H1 (cell line): ENCODE measurements around the gene HTR3E. TPM values are rescaled to one million over a fixed set of nuclear protein-coding genes. Genes with fewer than 3 reads are reported as not detected.

Experiments used
- CEBPB ChIP-seq: IDR thresholded peaks from 2 replicates; pipeline ENCODE4 v1.6.1; 2012; ENCODE audit warnings: low read depth, low read length
- CTCF ChIP-seq, 3 experiments: IDR thresholded peaks; 1 replicate in 2 of 3; 2 replicates in 1 of 3; pipeline versions ENCODE4 v1.5.1 to v1.6.1; 2011; ENCODE audit warnings: low read length in 3 of 3, mild to moderate bottlenecking in 3 of 3, inconsistent platforms in 2 of 3, low read depth in 1 of 3, moderate library complexity in 1 of 3; ENCODE audit not compliant: insufficient read depth in 1 of 3; ENCODE audit errors: control extremely low read depth in 1 of 3
- SP1 ChIP-seq: IDR thresholded peaks from 2 replicates; pipeline ENCODE4 v1.6.1; 2011; ENCODE audit warnings: low read depth, low read length
- polyA plus RNA-seq, 7 experiments: library from polyadenylated mRNA; depleted of rRNA in 3 of 7; stranded (reverse) in 5 of 7; unstranded in 2 of 7; fragments of >200 nt in 5 of 7; fragments of 200-250 nt in 2 of 7; gene quantifications; 1 replicate in 5 of 7; 2 replicates in 1 of 7; 4 replicates in 1 of 7; pipeline versions ENCODE4 v1.2.1 to v1.2.3, GENCODE V29; 2011 to 2013; ENCODE audit warnings: missing spikeins in 2 of 7, mixed read lengths in 2 of 7
- total RNA-seq: library from RNA; stranded (reverse); fragmentation: NEBNext Ultra II Directional; extraction: Animal tissue kit (Norgen Biotek cat#: 25700); gene quantifications from 2 replicates; pipeline ENCODE4 v1.2.1, GENCODE V29; 2021

HTR3E gene
- total and polyA plus RNA-seq, 2 of the 8 experiments (the other 6 are each of a cell fraction or from before 2014, with no cell fraction given), result not detected

DNA sequence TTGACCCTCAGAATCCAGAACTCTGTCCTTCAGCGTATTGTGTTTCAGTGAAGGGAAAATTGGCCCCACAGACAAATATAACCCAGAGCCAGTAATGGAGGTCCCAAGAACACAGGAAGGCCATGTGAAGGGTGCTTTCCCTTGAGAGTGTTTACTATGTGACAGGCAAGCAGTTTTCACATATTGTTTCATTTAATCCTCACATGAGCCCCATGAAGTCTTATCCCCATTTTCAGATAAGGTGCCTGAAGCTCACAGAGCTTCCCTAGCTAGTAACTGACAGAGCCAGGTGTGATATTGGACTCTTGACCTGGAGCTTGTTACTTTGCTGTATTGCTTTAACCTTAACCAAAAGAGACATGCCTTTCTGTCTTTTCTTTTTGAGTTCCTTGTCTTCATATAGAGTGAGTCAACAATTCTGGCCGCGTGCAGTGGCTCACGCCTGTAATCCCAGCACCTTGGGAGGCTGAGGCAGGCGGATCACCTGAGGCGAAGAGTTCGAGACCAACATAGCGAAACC lies 48.9 kb downstream of the HTR3E start (continued):
- no peak for TF ChIP-seq CTCF (IDR thresholded peaks at IDR 0.05; ENCODE audit: control extremely low read depth in 1 of 3, insufficient read depth in 1 of 3, low read depth in 1 of 3, low read length in 3 of 3)
- no peak for TF ChIP-seq CEBPB
- TF ChIP-seq SP1, result no peak
- TF ChIP-seq, all 59 proteins: peak for 0
